Fibroblast of lung (primary cell): Measurements from ENCODE around the gene DSC1. TPM values are rescaled to one million over a fixed set of nuclear protein-coding genes. Genes with fewer than 3 reads are reported as not detected.
"Not testable (repeated sequence)": the region's sequence is repeated elsewhere in the genome, so short reads cannot be mapped to it uniquely, and the experiment has no call there.

Source experiments
- DNase-seq, 2 donors: peaks; one replicate each; pipeline versions ENCODE4 v3.0.0 to v3.0.0-alpha.2; 2010; ENCODE audit warnings: low read depth in 2 of 2
- H2AFZ ChIP-seq: 2 replicates; pipeline ENCODE4 v1.5.1; 2012; ENCODE audit warnings: low read length, control low read depth, inconsistent platforms
- H3K27ac ChIP-seq: 2 replicates; pipeline ENCODE4 v1.5.1; 2011; ENCODE audit warnings: low read length, control low read depth; ENCODE audit not compliant: insufficient read depth
- H3K27me3 ChIP-seq: 2 replicates; pipeline ENCODE4 v1.5.1; 2011; ENCODE audit warnings: mild to moderate bottlenecking, low read length; ENCODE audit not compliant: control insufficient read depth, insufficient read depth
- H3K36me3 ChIP-seq: 2 replicates; pipeline ENCODE4 v1.5.1; 2011; ENCODE audit warnings: low read length; ENCODE audit not compliant: control insufficient read depth, insufficient read depth
- H3K4me1 ChIP-seq: 2 replicates; pipeline ENCODE4 v1.5.1; 2011; ENCODE audit warnings: low read length; ENCODE audit not compliant: control insufficient read depth, insufficient read depth; ENCODE audit errors: extremely low read depth
- H3K4me2 ChIP-seq: 2 replicates; pipeline ENCODE4 v1.5.1; 2011; ENCODE audit warnings: low read length, control low read depth; ENCODE audit not compliant: insufficient read depth; ENCODE audit errors: extremely low read depth
- H3K4me3 ChIP-seq, 4 experiments: fragments of 200-600 bp in 1 of 4; sonication (generic) in 1 of 4; replicated peaks in 1 of 4; 2 replicates each; pipeline ENCODE4 v1.5.1; 2011 to 2016; ENCODE audit warnings: low read length in 4 of 4, low read depth in 3 of 4, mild to moderate bottlenecking in 3 of 4, control low read depth in 2 of 4, inconsistent platforms in 1 of 4, mixed read lengths in 1 of 4; ENCODE audit not compliant: insufficient read depth in 1 of 4; ENCODE audit errors: control extremely low read depth in 1 of 4
- H3K79me2 ChIP-seq: 2 replicates; pipeline ENCODE4 v1.5.1; 2012; ENCODE audit warnings: mild to moderate bottlenecking, low read length, inconsistent platforms; ENCODE audit not compliant: control insufficient read depth, insufficient read depth
- H3K9ac ChIP-seq: 2 replicates; pipeline ENCODE4 v1.5.1; 2011; ENCODE audit warnings: mild to moderate bottlenecking, low read length, control low read depth; ENCODE audit not compliant: insufficient read depth
- H3K9me3 ChIP-seq: 2 replicates; pipeline ENCODE4 v1.5.1; 2012; ENCODE audit warnings: low read depth, low read length; ENCODE audit not compliant: control insufficient read depth, insufficient read depth
- H4K20me1 ChIP-seq: 2 replicates; pipeline ENCODE4 v1.5.1; 2011; ENCODE audit warnings: low read length; ENCODE audit not compliant: control insufficient read depth, insufficient read depth; ENCODE audit errors: extremely low read depth
- CTCF ChIP-seq, 2 donors: IDR thresholded peaks in 1 of 2; conservative IDR thresholded peaks in 1 of 2; 1 replicate in 1 of 2; 2 replicates in 1 of 2; pipeline ENCODE4 v1.5.1; 2011 to 2012; ENCODE audit warnings: low read length in 2 of 2, control low read depth in 1 of 2, inconsistent platforms in 1 of 2, low read depth in 1 of 2, mild to moderate bottlenecking in 1 of 2
- EZH2 ChIP-seq: IDR thresholded peaks from 2 replicates; pipeline ENCODE4 v1.5.1; 2012; ENCODE audit warnings: low read length, control low read depth, mild to moderate bottlenecking; ENCODE audit errors: missing control alignments
- polyA plus RNA-seq, 2 donors: library from polyadenylated mRNA; depleted of rRNA in 1 of 2; stranded (reverse) in 1 of 2; unstranded in 1 of 2; fragments of >200 nt; gene quantifications; 2 replicates each; pipeline ENCODE4 v1.2.1, GENCODE V29; 2011 to 2012; ENCODE audit warnings: missing spikeins in 1 of 2
- total RNA-seq: library from RNA; depleted of rRNA; stranded (reverse); fragments of >200 nt; gene quantifications from 2 replicates; pipeline ENCODE4 v1.2.1, GENCODE V29; 2014

DSC1 gene
- total and polyA plus RNA-seq, 2 donors (not counting 1 experiment from before 2014, with no cell fraction given): not detected

DNA sequence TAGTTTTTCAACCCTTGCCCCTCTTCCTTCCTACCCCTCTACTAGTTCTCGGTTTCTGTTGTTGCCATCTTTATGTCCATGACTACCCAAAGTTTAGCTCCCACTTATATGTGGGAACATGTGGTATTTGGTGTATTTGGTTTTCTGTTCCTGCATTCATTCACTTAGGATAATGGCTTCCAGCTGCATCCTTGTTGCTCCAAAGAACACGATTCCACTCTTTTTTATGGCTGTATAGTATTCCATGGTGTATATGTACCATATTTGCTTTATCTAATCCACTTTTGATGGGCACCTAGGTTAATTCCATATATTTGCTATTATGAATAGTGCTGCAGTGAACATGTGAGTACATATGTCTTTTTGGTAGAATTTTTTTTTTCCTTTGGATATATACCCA, 20.6 kb upstream of the DSC1 start:
- H2AFZ ChIP-seq: no peak overlapping the region
- no peak overlapping the region for H3K9ac ChIP-seq
- H3K4me1 ChIP-seq: no peaks in the 10 kb centered on the region
- no peak for DNase-seq
- no peak overlapping the region for H3K4me2 ChIP-seq
- no peaks in the 10 kb centered on the region for H3K36me3 ChIP-seq
- no peaks in the 10 kb centered on the region for H3K9me3 ChIP-seq
- H4K20me1 ChIP-seq: no peaks in the 10 kb centered on the region
- H3K27ac ChIP-seq: no peak overlapping the region
- H3K79me2 ChIP-seq: no peaks in the 10 kb centered on the region
- TF ChIP-seq EZH2 (no peak), CTCF (conservative IDR thresholded peaks at IDR 0.05 in 1 of 2, IDR thresholded peaks at IDR 0.05 in 1 of 2; ENCODE audit: low read depth in 1 of 2, low read length in 2 of 2) (no peak)
- no peak overlapping the region for H3K4me3 ChIP-seq
- H3K27me3 ChIP-seq: no peaks in the 10 kb centered on the region

DNA sequence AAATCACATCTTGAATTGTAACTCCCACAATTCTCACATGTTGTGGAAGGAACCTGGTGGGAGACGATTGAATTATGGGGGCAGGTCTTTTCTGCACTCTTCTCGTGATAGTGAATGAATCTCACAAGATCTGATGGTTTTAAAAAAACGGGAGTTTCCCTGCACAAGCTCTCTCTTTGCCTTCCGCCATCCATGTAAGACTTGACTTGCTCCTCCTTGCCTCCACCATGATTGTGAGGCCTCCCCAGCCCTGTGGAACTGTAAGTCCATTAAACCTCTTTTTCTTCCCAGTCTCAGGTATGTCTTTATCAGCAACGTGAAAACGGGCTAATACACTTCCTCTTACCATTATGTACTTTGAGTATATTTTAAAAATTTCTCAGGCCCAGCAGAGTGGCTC, 14.7 kb upstream of the DSC1 start:
- not testable (repeated sequence) for H3K9ac ChIP-seq, H3K27ac ChIP-seq, H3K4me1 ChIP-seq, H3K9me3 ChIP-seq, H3K36me3 ChIP-seq, H4K20me1 ChIP-seq, H3K4me2 ChIP-seq, H3K79me2 ChIP-seq, DNase-seq, H3K4me3 ChIP-seq, H2AFZ ChIP-seq, H3K27me3 ChIP-seq

DNA sequence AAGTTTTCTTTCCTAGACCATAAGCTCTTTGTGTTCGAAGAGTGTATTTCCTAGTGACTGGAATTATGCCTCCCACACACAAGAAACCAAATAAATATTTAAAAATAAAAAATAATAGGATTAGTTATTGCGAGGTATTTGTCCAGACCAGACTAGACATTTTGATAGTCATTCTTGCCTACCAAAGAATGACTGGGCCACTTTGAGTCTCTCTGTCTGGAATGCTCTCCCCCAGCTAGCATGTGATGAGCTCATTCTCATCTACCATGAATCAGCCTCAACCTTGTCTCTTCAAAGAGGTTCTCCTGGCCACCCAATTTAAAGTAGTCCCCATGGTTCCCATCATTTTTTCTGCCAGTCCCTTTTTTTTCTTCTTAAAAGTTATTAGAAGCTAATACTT, 13.9 kb upstream of the DSC1 start:
- peak in 1 of 2 donors; percentile 66 for DNase-seq
- no peak for TF ChIP-seq EZH2
- no peak for TF ChIP-seq CTCF (conservative IDR thresholded peaks at IDR 0.05 in 1 of 2, IDR thresholded peaks at IDR 0.05 in 1 of 2; ENCODE audit: low read depth in 1 of 2, low read length in 2 of 2)
- no peaks in the 10 kb centered on the region for H3K9me3 ChIP-seq

More for the DNA sequence above, 13.9 kb upstream of the DSC1 start:
- Histone ChIP-seq H3K27me3 (no peaks in the 10 kb centered on the region), H4K20me1 (no peaks in the 10 kb centered on the region), H3K36me3 (no peaks in the 10 kb centered on the region), H3K9ac (no peak overlapping the region), H2AFZ (no peak overlapping the region), H3K4me3 (no peak overlapping the region), H3K4me1 (no peaks in the 10 kb centered on the region), H3K27ac (no peak overlapping the region), H3K4me2 (no peak overlapping the region), H3K79me2 (no peaks in the 10 kb centered on the region)
